NCI-H1105 (cell line): ENCODE data around the gene DIO3.
"Not testable (repeated sequence)": the region's sequence is repeated elsewhere in the genome, so short reads cannot be mapped to it uniquely, and the experiment has no call there.

Source experiments
- DNase-seq: peaks from one replicate; lab custom pipeline; 2025; lab: John Stamatoyannopoulos, UW

Gene DIO3

DNA sequence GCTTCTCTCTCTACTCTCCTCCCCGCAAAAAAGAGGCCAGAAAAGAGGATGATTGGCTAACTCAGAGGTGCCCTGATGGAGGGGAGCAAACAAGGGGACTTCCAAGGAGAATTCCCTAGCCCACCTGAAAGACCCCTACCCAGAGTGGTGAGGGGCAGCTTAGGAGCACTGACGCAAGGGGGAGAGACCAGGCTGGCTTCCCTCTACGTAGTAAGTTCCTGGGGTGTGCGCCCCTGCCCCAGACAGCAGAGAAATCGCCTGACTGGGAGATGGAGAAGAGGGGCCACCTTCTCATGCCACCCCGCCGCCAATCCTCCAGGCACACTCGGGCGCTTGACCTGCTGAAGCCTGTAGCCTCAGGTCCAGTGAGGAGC, 2.1 kb upstream of the DIO3 start:
- no peak for DNase-seq

DNA sequence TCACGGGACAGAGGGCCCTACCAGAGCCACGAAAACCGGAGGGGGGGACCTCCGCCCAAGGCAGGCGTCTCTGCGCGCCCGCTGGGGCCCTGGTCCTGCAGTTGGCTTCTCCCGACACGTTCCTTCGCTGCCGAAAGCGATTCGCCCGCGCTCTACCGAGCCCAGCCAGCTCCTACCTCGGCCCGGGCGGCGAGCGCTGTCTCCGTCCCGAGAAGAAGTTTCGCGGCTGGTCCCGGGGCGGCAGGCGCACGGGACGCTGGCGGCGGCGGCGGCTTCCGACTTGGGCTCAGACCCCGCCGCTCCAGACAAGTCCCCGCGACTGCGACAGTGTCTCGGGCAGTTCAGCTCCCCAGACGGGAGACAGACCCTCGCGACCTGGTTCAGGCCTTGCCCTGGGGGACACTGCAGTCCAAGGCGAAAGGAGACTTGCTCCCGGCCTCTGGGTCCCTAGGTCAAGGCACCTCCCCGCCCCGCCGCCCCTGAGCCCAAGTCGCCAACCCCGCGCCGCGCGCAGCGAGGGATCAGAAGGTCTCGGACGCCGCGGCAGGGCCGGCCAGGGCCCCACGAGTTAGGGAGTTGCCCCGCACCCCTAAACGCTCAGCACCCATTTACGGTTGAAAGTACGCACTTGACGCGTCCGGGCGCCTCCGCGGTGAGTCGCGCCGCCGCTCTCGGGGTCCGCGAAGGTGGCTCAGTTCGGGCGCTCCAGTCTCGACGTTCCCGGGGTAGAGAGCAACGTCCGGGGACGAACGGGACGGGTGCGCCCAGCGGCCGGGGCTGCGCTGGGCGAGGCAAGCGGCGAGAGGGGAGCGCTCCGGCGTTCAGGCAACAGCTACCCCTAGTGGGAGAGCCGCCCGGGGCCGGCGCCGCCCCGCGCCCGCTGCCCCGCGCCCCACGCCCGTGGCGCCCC, 1.4 kb upstream of the DIO3 start:
- DNase-seq, result no peak

DNA sequence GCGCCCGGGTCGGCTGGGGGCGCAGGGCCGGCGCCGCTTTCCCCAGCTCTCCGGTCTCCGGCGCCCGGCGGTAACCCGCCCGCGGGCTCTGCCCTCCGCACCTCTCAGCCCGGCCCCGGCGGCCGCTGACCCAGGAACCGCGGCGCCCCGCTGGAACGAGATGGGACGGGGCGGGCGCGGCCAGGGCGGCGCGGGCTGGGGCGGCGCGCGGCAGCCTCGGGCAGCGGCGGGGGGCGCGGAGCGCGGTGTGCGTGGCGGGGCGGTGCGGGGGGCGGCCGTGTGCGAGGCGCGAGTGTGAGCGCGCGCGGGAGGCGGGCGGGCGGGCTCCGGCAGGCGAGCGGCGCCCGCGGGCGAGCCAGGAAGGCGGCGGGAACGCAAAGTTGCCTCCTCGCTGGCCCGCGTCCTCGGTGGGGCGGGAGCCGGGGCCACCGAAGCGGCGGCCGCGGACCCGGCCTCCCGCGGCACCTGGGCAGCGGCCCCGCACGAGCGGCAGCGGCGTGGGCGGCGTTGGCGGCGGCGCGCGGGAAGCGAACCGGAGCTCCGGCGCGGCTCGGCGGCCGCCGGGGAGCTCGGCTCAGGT, 671 bp upstream of the DIO3 start:
- DNase-seq, result no peak

DNA sequence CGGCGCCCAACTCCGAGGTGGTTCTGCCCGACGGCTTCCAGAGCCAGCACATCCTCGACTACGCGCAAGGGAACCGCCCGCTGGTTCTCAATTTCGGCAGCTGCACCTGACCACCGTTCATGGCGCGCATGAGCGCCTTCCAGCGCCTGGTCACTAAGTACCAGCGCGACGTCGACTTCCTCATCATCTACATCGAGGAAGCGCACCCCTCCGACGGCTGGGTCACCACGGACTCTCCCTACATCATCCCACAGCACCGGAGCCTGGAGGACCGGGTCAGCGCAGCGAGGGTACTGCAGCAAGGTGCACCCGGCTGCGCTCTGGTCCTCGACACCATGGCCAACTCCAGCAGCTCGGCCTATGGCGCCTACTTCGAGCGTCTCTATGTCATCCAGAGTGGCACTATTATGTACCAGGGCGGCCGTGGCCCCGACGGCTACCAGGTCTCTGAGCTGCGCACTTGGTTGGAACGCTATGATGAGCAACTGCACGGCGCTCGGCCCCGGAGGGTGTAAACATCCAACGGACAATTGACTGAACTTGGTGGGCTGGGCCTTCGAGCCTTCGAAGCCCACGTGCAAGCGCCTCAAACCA, 699 bp downstream of the DIO3 start:
- no peak for DNase-seq

DNA sequence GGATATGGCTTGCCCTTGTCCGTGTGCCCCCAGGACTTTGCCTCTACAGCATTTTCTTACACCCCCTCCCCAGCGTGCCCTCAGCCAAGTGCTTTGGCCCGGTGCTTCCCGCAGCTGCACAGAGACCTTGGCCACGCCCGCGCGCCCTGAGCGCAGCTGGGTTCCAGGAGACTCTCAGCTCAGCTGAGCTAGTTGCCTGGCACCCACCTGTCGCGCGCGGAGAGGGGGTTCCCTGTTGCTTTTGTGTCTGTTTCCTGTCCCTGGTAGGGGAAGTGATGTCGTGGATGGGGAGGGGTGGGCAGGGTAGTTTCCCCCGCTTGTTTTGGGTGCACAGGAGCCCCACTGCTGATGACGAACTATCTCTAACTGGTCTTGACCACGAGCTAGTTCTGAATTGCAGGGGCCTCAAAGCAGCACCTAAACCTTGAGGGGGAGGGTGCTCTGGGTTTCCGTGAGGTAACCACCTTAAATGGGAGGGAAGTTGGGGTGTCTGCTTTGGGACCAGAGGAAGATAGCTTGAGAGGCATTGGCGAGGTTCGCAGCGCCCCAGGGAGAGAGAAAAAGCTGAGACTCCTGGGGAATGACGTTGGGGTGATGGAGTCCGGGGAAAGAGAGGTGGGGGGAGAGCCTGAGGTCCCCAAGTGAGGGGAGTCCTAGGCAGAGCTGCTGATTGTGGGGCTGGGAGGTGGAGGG, 1.5 kb downstream of the DIO3 start:
- peak; percentile 65 for DNase-seq

DNA sequence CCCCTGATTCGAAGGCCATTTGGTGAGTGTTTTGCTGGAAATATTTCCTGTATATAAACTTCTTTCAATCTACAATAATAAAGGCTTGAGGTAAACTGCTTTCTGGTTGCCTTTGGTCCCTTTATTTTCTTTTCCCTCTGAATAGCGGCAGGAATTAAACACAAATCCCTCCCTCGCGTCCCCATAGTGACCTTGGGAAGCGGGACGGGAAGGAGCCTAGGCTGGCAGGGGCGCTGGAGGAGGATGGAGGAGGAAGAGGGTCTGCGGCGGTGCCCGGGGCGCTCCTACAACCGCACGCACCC, 2.0 kb downstream of the DIO3 start:
- no peak for DNase-seq

DNA sequence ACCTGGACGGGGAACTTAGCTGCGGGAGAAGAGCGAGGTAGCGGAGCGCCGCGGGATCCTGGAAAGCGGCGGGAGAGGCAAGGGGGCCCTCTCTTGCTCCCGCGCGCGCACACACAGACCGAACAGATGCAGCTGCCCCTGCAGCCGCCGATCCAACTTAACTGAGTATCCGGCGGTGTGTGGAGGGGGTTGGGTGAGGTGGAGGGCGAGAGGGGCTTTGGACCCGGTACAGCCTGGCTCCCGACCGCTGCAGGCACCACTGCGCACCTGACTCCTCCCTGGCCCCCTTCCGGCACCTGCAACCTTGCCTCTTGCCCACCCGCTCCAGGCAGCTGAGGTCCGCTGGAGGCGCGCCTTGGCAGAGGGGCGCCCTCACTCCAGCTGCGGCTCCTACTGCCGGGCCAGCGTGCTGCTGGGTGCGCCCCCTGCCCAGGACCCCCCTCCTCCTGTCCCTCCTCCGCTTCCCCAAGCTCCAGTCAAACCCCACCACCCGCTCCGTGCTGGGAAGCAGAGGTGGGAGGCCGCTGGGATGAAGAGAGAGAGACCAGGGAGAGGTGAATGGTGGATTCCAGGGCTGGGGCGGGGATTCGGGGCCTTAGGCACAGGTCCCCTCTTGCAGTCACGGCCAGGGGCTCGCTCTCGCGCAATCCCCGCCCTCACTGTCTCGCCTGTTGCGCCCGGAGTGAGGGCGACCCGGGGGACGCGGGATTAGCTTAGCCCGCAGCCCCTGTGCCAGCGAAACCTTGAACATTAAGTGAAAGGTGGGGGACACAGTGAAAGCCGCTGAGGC, 2.6 kb downstream of the DIO3 start:
- peak; percentile 57 for DNase-seq

DNA sequence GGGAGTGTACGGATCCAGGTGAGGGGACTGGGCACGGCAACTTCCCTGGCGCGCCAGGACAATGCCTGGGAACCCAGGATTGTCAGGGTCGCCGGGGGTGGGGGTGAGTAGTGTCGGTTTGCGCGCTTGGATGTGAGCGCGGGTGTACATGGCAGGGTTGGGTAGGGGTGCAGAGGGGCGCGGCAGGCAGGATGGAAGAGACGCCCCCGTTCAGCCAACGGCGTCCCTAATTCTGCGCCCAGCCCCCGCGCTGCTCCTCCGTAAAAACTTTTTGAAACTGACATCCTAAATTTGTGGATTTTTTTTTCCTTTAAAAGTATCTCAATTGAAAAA, 3.1 kb downstream of the DIO3 start:
- no peak for DNase-seq

DNA sequence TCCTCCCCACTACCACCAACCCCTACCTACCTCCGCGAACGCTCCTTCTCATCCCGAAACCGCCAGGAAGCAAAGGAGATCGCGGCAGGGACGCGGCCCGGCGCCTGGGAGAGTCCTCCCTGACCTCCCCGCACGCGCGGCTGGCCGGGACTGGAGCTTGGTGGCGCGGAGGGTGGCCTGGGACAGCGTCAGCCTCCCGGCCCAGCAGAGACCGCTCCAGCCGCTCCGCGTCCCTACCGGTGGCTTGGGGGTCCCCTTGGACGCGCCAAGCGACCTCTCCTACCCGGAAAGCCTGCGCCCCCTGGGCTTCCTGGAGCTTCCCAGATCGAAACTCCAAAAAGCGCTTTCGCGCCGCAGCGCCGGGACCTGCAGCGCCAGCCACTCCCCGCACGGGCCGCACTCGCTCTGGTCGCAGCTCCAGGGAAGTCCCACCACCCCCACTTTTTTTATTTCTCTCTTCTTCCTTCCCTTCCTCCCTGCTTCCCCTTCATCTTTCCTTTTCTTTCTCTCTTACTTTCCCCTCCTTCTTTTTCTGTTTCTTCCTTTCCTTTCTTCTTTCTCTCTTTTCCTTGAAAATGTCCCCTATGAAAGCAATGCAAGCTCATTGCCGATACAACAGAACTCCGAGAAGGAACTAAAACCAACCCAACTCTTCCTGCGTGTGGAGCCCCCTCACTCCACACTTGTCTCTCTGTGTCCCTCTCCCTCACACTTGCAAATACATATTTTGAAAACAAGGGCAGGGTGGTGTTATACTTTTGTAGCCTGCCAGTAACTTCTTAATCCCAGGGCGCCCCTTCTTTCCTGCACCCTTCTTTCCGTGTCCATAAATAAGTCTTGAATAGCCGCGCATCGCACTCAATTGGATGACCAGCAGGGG, 3.8 kb downstream of the DIO3 start:
- DNase-seq, result no peak

DNA sequence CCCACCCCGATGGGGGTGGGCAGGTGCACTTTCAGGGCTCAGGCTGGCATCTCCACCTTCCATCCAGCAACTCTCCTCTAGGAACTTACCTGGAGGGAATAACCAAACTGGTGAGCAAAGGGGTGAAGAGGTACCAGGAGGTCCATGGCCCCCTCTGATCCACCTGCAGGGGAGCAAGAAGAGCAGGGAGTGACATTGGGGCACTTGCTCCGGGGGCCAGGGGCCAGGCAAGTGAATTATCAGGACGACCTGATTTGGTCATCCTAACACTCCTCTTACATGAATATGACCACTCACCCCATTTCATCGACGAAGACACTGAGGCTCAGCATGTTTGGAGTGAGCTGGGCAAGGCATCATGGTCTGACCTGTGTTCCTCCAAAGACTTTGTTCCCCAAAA, 6.0 kb downstream of the DIO3 start:
- DNase-seq, result no peak

DNA sequence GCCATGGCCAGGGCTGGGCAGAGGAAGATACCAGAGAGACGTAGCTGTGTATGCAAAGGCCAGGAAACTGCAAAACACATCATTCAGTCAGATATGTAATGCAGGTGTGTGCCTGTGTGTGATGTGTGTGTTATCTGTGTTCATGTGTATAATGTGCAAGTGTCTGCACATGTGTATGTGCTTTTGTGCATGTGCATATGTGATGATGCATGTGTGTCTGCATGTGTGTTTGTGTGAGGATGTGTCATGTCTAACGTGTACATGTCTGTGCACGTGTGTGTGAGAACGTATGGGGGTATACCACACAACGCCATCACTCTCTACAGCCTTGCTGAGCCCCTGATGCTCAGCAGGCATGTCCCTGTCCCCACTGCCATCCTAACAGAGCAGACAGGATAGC, 9.7 kb downstream of the DIO3 start:
- DNase-seq, result no peak

DNA sequence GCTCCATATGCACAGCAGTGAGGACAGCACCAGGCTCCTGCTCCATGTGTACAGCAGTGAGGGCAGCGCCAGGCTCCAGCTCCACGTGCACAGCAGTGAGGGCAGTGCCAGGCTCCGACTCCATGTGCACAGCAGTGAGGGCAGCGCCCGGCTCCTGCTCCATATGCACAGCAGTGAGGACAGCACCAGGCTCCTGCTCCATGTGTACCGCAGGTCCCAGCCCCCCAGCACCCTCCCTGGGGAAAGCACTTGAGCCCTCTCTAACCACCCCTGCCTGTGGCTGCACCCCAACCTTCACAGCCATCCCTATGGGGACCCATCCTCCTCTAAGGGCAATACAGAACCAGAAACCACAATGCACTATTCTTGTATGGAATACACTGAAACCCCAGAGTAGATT, 11.2 kb downstream of the DIO3 start:
- DNase-seq, result not testable (repeated sequence)

DNA sequence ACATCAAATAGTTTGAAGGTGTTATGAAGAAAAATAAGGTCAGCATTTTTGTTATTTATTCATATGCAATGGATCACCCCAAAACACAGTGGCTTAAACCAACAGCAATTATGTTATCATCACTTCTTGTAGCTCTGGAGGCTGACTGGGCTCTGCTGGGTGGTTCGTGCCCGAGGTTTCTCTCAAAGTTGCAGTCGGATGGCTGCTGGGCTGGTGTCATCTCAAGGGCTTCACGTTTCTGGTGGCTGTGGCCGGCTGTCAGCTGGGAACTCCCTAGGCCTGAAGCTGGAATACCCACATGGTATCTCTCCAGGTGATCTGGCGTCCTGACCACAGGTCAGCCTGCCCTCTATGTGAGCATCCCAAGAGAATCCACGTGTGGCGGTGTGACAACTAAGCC, 12.0 kb downstream of the DIO3 start:
- DNase-seq, result no peak

DNA sequence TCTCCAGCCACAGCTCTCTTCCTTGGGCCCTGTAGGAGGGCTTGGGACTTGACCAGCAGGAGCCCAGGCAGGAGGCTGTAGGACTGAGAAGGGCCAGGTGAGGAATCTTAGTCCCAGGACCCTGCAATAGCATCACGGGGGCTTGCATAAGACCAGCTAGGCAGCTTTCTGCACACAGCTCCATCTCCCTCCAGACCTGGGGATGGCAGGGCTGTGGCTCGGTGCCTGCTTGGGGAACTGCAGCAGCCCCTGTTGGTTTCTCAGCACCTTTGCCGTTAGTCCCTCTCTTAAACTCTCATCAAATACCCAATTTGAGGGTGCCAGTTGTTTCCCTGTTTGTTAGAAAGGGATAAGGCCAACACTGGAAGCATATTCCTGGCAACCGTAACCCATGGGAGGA, 14.3 kb downstream of the DIO3 start:
- no peak for DNase-seq

DNA sequence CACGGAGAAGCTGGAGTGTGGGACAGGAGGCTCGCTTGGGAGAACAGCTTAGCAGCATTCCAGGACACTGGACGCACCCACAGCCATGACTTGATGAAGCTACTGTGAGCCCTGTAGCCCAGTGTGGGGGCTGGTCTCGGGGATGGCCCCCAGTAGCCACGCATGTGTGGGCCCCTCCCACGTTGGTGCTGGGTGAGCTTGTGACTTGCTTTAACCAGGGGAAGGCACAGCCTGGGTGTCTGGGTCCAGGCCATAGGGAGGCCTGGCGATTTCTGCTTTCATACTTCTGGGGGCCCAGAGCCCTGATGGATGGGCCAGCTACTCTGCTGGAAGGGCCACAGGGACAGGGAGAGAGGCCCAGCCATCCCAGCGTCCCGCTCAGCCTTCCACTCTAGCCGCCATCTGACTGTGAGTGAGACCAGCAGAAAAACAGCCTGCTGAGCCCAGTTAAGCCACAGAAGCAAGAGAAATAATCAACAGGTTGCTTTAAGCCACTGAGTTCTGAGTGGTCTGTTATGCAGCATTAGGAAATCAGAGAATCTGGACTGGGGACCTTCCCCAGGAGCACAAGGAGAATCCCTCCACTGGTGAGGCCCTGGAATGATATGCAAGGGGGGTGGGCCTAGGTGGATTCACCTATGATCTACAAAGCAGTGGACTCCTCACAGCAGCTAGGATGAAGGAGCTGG, 16.1 kb downstream of the DIO3 start:
- no peak for DNase-seq

DNA sequence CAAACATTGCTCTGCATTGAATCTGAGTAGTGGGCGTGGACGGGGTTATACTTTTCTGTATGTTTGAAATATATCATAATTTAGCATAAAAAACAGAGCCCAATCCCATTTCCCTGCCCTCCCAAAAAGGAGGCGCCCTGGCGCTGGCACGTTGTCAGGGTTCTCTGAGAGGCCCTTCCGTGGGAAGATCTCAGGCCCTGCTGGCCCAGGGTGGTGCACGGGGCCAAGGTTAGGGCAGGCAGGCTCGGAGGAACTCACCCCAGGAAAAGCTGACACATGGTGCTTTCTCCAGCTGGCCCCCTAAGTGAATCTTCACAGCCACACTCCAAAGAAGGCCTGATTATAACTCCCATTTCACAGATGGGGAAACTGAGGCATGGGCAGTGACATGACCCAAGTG, 17.2 kb downstream of the DIO3 start:
- DNase-seq, result no peak

DNA sequence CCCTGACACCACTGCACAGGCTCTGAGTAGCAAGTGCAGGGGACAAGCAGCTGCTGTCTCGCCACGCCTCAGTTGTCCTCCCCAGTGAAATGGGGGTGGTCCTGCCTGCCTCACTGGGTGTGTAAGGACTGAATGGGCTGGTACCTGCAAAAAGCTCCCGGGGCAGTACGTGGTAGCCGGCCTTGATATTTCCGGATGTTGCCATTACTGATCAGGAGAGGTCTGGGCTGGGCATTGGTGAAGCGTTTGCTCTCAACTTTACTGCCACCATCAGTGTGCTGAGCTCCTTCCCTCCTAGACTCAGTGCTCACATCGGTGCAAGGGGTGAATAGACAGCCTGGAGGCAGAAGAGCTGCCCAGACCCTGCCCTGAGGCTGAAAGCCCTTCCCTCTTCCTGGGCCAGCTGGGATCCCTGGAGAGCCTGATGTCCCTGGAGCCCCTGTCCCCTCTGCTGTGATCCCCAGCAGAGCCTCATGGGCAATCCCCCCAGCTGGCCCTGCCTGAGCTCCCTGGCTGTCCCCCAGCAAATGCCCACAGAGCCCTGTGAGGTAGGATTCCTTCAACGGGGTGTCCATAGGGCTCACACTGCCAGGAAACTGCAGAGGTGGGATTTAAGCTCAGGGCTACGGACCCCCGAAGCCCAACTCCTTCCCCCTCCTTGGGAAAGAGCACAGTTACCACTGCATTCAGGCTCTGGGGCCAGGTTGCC, 18.2 kb downstream of the DIO3 start:
- DNase-seq, result no peak

DNA sequence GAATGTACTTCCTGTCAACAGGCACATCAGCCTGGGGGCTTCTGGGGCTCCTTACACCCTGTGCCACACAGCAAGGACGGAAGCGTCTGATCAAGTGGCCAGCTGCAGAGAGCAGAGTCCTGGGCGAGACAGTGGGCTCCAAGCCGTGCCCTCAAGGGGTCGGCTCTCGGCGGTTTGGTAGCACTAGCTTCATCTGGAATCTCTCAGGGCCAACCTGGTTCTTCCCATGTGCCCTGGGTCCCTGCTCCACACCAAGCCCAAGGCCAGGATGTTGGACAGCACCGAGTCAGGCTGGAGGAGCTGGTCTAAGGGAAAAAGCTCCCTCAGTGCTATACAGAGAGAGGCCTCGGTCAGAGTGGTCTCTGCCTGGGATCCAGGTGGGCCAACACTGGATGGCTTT, 20.5 kb downstream of the DIO3 start:
- DNase-seq, result no peak

DNA sequence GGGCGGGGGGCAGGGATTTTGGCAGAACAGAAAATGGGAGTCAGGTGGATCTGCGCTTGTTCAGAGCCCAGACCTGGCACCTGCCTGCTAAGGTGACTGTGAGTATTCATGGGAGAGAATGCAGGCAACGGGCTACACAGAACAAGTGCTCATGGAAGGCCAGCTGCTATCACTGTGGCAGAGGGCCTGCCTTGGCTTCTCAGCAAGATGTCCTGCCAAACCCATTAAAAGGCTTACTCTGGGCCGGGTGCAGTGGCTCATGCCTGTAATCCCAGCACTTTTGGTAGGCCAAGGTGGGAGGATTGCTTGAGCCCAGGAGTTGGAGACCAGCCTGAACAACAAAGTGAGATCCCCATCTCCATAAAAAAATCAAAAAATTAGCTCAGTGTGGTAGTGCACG, 21.0 kb downstream of the DIO3 start:
- DNase-seq, result no peak
